ENCODE measurements around the gene PSORS1C2.

PSORS1C2 gene

DNA sequence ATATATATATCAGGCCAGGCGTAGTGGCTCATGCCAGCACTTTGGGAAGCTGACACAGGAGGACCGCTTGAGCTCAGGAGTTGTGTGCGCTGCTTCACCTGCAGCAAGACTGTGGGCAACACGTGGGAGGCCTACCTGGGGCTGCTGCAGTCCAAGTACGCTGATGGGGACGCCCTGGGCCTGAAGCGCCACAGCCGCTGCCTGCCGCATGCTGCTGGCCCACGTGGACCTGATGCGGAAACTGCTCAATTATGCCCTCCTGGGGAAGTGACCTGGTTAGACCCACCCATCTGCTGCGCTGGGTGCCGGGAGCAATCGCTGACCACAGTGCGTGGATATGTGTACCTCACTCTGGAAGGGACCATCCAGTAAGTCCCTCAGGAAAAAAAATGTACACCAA, 1.8 kb upstream of the PSORS1C2 start:
- no peak overlapping the region for H3K4me3 ChIP-seq (ENCODE audit: low read depth, low read length)
- DNase-seq (ENCODE audit: low read depth, low spot score) = no peak
- TF ChIP-seq, protein P1, sequence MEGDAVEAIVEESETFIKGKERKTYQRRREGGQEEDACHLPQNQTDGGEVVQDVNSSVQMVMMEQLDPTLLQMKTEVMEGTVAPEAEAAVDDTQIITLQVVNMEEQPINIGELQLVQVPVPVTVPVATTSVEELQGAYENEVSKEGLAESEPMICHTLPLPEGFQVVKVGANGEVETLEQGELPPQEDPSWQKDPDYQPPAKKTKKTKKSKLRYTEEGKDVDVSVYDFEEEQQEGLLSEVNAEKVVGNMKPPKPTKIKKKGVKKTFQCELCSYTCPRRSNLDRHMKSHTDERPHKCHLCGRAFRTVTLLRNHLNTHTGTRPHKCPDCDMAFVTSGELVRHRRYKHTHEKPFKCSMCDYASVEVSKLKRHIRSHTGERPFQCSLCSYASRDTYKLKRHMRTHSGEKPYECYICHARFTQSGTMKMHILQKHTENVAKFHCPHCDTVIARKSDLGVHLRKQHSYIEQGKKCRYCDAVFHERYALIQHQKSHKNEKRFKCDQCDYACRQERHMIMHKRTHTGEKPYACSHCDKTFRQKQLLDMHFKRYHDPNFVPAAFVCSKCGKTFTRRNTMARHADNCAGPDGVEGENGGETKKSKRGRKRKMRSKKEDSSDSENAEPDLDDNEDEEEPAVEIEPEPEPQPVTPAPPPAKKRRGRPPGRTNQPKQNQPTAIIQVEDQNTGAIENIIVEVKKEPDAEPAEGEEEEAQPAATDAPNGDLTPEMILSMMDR (IDR thresholded peaks at IDR 0.05; ENCODE audit: low read depth, low read length) = no peak
- in situ Hi-C loops (cut with HindIII; ENCODE audit: low sequenced_read_pairs) = no loop called here

DNA sequence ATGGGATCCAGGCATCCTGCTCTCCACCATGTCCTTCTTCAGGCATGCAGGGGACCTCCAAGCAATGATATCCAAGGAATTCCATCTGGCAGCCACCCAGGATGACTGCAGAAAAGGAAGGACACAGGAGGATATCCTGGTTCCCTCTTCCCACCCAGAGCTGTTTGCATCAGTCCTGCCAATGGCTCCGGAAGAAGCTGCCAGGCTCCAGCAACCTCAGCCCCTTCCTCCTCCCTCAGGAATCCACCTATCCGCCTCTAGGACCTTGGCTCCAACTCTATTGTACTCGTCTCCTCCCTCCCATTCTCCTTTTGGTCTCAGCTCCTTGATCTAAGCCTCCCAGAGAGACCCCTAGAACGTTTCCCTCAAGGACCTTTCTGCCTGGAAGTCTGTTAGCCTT, 733 bp upstream of the PSORS1C2 start:
- no peak for DNase-seq (ENCODE audit: low read depth, low spot score)
- in situ Hi-C loops (cut with HindIII; ENCODE audit: low sequenced_read_pairs) = no loop called here
- no peak overlapping the region for H3K4me3 ChIP-seq (ENCODE audit: low read depth, low read length)
- TF ChIP-seq, protein P1 (IDR thresholded peaks at IDR 0.05; ENCODE audit: low read depth, low read length) = no peak

DNA sequence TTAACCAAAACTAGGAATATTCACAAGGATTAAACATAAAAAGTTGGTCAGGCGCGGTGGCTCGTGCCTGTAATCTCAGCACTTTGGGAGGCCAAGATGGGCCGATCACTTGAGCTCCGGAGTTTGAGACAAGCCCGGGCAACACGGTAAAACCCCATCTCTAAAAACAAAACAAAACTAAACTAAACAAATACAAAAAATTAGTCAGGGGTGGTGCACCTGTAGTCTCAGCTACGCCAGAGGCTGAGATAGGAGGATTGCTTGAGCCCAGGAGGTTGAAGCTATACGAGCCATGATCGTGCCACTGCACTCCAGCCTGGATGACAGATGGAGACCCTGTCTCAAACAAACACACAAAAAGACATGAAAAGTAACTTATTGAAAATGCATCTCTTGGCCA, 3.2 kb downstream of the PSORS1C2 start:
- in situ Hi-C loops (cut with HindIII; ENCODE audit: low sequenced_read_pairs) = no loop called here
- TF ChIP-seq, protein P1 (IDR thresholded peaks at IDR 0.05; ENCODE audit: low read depth, low read length) = no peak
- no peak overlapping the region for H3K4me3 ChIP-seq (ENCODE audit: low read depth, low read length)
- no peak for DNase-seq (ENCODE audit: low read depth, low spot score)

DNA sequence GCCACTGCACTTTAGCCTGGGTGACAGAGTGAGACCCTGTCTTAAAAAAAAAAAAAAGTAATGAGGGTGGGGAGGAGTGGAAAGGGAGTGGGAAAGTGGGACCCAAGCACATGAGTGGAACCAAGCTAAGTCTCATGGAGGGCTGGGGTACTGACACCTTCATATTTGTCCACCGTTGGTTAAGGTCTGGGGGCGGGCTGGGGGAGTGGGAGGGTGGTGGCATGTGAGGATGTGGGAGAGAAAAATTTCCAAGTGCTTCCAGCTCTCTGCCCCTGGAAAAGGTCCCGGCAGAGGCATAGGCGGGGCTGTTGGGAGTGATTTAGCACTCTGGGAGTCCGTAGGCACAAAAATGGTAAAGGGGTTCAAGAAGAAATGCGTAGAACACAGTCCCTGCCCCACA, 6.1 kb downstream of the PSORS1C2 start:
- no peak for DNase-seq (ENCODE audit: low read depth, low spot score)
- no peak overlapping the region for H3K4me3 ChIP-seq (ENCODE audit: low read depth, low read length)
- in situ Hi-C loops (cut with HindIII; ENCODE audit: low sequenced_read_pairs) = no loop called here
- TF ChIP-seq, protein P1 (IDR thresholded peaks at IDR 0.05; ENCODE audit: low read depth, low read length) = no peak

DNA sequence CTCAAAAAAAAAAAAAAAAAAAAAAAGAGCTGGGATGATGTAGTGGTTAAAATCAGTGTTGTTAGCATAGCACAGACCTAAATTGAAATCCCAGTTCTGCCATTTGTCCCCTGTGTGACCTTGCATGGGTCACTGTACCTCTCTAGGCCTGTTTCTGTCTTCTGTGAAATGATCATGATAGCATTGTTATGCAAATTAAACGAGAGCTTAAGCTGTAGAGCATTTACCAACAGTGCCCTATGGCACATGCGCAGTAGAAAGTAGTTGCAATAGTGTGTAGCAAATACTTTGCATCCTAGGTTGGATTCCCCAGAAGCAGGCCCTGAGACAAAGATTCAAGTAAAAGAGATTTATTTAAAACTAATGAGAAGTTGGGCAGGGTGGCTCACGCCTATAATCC, 7.3 kb downstream of the PSORS1C2 start:
- DNase-seq (ENCODE audit: low read depth, low spot score) = no peak
- TF ChIP-seq, protein P1 (IDR thresholded peaks at IDR 0.05; ENCODE audit: low read depth, low read length) = no peak
- in situ Hi-C loops (cut with HindIII; ENCODE audit: low sequenced_read_pairs) = no loop called here
- no peak overlapping the region for H3K4me3 ChIP-seq (ENCODE audit: low read depth, low read length)

DNA sequence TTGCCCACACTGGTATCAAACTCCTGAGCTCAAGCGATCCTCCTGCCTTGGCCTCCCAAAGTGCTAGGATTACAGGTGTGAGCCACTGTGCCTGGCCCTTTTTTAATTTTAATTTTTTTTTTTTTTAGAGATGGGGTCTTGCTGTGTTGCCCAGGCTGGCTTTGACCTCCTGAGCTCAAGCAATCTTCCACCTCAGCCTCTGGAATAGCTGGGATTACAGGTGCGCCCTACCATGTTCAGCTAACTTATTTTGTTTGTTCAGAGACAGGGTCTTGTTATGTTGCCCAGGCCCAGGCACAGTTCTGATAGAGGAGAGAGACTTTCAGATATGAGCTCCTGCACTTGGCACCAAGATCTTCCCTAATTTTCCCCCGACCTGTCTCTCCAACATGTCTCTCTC, 8.1 kb downstream of the PSORS1C2 start:
- in situ Hi-C loops (cut with HindIII; ENCODE audit: low sequenced_read_pairs) = no loop called here
- TF ChIP-seq, protein P1 (IDR thresholded peaks at IDR 0.05; ENCODE audit: low read depth, low read length) = no peak
- no peak overlapping the region for H3K4me3 ChIP-seq (ENCODE audit: low read depth, low read length)
- no peak for DNase-seq (ENCODE audit: low read depth, low spot score)

DNA sequence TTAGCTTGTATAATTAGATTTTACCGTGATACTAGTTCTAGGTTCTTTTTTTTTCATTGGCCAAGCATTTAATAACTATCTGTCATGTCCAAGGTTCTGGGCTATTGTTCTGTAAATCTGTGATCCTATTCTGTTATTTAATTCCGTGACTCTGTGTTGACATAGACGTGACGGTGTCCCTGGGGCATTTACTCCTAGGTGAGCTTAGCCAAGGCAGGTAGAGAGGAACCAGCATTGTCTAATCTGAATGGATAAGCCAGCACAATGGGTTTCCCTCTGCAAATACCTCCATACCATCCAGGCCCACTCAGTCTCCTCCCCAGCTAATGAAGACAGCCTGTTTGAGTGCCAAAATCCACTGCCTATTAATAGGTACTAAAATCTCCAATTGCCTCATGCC, 9.7 kb downstream of the PSORS1C2 start:
- in situ Hi-C loops (cut with HindIII; ENCODE audit: low sequenced_read_pairs) = no loop called here
- TF ChIP-seq, protein P1 (IDR thresholded peaks at IDR 0.05; ENCODE audit: low read depth, low read length) = no peak
- no peak for DNase-seq (ENCODE audit: low read depth, low spot score)
- no peak overlapping the region for H3K4me3 ChIP-seq (ENCODE audit: low read depth, low read length)

All from astrocyte of the spinal cord (primary cell).